Fibroblast of skin of abdomen (primary cell): ENCODE measurements around the gene CD63.
A peak's percentile ranks its signal among the peaks of the same experiment; 100 is the strongest.

Source experiments
- DNase-seq: peaks from one replicate; pipeline ENCODE4 v3.0.0-alpha.2; 2013

The CD63 gene

GRCh38 chr12:55739025-55739378 is 10.2 kb upstream of the CD63 start:
- no peak for DNase-seq

GRCh38 chr12:55738123-55739024 is 9.6 kb upstream of the CD63 start:
- peak; percentile 89 for DNase-seq

GRCh38 chr12:55737581-55738122 is 8.8 kb upstream of the CD63 start:
- no peak for DNase-seq

- peak; percentile 65 for DNase-seq
Observed at GRCh38 chr12:55736780-55737580, 8.2 kb upstream of the CD63 start.

GRCh38 chr12:55736076-55736475 is 7.3 kb upstream of the CD63 start:
- DNase-seq: no peak

GRCh38 chr12:55734595-55734994 is 5.8 kb upstream of the CD63 start:
- DNase-seq: no peak

- DNase-seq: no peak
Observed at GRCh38 chr12:55733858-55734257, 5.0 kb upstream of the CD63 start.

- no peak for DNase-seq
Observed at GRCh38 chr12:55733021-55733555, 4.3 kb upstream of the CD63 start.

GRCh38 chr12:55732288-55732687 is 3.5 kb upstream of the CD63 start:
- no peak for DNase-seq

GRCh38 chr12:55729819-55730818 is 1.3 kb upstream of the CD63 start:
- peak; percentile 61 for DNase-seq

GRCh38 chr12:55728186-55728938 is 447 bp downstream of the CD63 start:
- peak; percentile 77 for DNase-seq

- DNase-seq: no peak
Observed at GRCh38 chr12:55727643-55728185, 1.1 kb downstream of the CD63 start.

- no peak for DNase-seq
Observed at GRCh38 chr12:55726971-55727370, 1.8 kb downstream of the CD63 start.

- DNase-seq: no peak
Observed at GRCh38 chr12:55725556-55725955, 3.3 kb downstream of the CD63 start.

- DNase-seq: no peak
Observed at GRCh38 chr12:55724940-55725309, 3.9 kb downstream of the CD63 start.

- DNase-seq: peak; percentile 63
Observed at GRCh38 chr12:55724226-55724939, 4.4 kb downstream of the CD63 start.

- no peak for DNase-seq
Observed at GRCh38 chr12:55723516-55724225, 5.1 kb downstream of the CD63 start.

- DNase-seq: no peak
Observed at GRCh38 chr12:55722948-55723347, 5.9 kb downstream of the CD63 start.

- no peak for DNase-seq
Observed at GRCh38 chr12:55721601-55722213, 7.1 kb downstream of the CD63 start.
